Astrocyte of the spinal cord (primary cell): ENCODE data around the gene PIK3R5.

ENCODE experiments used
- DNase-seq: peaks from one replicate; pipeline ENCODE4 v3.0.0; 2011; ENCODE audit warnings: low read depth, low spot score
- H3K4me3 ChIP-seq: 2 replicates; pipeline ENCODE4 v1.5.1; 2011; ENCODE audit warnings: low read depth, mild to moderate bottlenecking, low read length, moderate library complexity
- CTCF ChIP-seq: IDR thresholded peaks from 2 replicates; pipeline ENCODE4 v1.5.1; 2012; ENCODE audit warnings: low read depth, mild to moderate bottlenecking, low read length, inconsistent platforms
- in situ Hi-C: cut with HindIII; loops from 2 replicates; pipeline ENCODE4 v1.10.0; 2017; ENCODE audit warnings: low sequenced_read_pairs

Gene PIK3R5

DNA sequence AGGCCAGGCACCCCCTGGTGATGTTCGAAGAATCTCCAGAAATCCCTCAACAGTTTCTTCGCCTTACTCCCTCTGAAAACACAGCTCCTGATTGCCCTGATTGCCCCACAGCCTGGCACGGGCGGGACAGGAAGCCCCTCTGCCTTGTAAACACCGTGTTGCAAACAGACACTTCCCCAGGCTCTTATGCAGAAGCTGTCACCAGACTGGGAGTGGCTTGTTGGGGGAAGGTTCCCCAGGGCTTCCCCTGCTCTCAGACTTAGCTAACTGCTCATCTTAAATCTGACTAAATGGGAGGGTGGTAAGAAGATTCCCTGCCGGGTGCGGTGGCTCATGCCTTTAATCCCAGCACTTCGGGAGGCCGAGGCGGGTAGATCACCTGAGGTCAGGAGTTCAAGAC, 11.2 kb downstream of the PIK3R5 start:
- no peak for DNase-seq
- in situ Hi-C loops: no loop called here
- no peak overlapping the region for H3K4me3 ChIP-seq
- no peak for TF ChIP-seq CTCF

- TF ChIP-seq CTCF: no peak
- no peak overlapping the region for H3K4me3 ChIP-seq
- no peak for DNase-seq
- in situ Hi-C loops: no loop called here
Observed at GRCh38 chr17:8953156-8953885, 12.2 kb downstream of the PIK3R5 start.

- no peak for DNase-seq
- H3K4me3 ChIP-seq: no peak overlapping the region
- no peak for TF ChIP-seq CTCF
- in situ Hi-C loops: no loop called here
Observed at GRCh38 chr17:8952191-8952590, 13.3 kb downstream of the PIK3R5 start.

DNA sequence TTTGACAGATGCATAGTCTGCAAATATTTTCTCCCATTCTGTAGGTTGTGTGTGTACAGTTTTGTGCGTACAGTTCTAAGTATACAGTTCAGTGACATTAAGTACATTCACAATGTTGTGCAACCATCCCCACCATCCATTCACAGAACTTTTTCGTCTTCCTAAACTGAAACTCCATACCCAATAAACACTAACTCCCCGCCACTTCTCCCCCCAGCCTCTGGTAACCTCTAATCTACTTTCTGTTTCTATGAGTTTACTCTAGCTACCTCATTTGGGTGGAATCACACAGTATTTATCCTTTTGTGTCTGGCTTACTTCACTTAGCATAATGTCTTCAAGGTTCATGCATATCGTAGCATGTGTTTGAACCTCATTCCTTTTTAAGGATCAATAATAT, 14.3 kb downstream of the PIK3R5 start:
- DNase-seq: no peak

GRCh38 chr17:8949061-8949661, 16.3 kb downstream of the PIK3R5 start:
- DNase-seq: no peak
- in situ Hi-C loops: no loop called here
- H3K4me3 ChIP-seq: no peak overlapping the region
- no peak for TF ChIP-seq CTCF

More for the DNA sequence above, 14.3 kb downstream of the PIK3R5 start:
- in situ Hi-C loops: no loop called here
- no peak for TF ChIP-seq CTCF
- no peak overlapping the region for H3K4me3 ChIP-seq

DNA sequence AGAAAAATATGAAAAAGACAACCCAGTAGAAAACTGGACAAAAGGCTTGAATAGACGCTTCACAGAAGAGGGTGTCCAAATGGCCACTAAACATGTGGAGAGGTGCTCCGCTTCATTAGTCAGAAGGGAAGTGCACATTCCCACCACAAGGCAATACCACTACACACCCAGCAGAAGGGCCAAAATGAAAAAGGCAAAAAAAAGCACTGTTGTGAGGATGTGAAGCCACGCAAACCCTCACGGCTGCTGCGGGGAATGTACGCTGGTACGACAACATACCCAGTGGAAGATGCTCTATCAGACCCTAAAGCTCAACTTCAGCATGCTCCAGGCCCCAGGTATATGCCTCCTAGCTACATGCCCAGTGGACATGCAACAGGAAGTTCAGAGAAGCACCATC, 17.0 kb downstream of the PIK3R5 start:
- TF ChIP-seq CTCF: no peak
- in situ Hi-C loops: no loop called here
- DNase-seq: no peak
- H3K4me3 ChIP-seq: no peak overlapping the region
